Spleen (tissue), 11 donors: ENCODE measurements around the gene PYROXD2. TPM values are rescaled to one million over a fixed set of nuclear protein-coding genes. Genes with fewer than 3 reads are reported as not detected.

Experiments used
- DNase-seq: peaks from one replicate; pipeline ENCODE4 v3.0.0-alpha.2; 2020
- H3K27ac ChIP-seq, 8 donors: fragments of 200-600 bp; sonication (generic) in 7 of 8; 1 replicate in 4 of 8; 2 replicates in 4 of 8; pipeline versions ENCODE4 v1.5.0 to v1.8.0; 2016 to 2021; ENCODE audit warnings: inconsistent platforms in 4 of 8, mild to moderate bottlenecking in 4 of 8, moderate library complexity in 1 of 8
- H3K27me3 ChIP-seq, 7 donors: fragments of 200-600 bp; sonication (generic) in 6 of 7; replicated peaks in 1 of 7; 1 replicate in 4 of 7; 2 replicates in 3 of 7; pipeline versions ENCODE4 v1.5.0 to v1.8.0; 2016 to 2021; ENCODE audit warnings: inconsistent platforms in 3 of 7, mild to moderate bottlenecking in 1 of 7
- H3K36me3 ChIP-seq, 6 donors: fragments of 200-600 bp; sonication (generic) in 5 of 6; 1 replicate in 4 of 6; 2 replicates in 2 of 6; pipeline versions ENCODE4 v1.5.0 to v1.8.0; 2016 to 2021; ENCODE audit warnings: inconsistent platforms in 2 of 6
- H3K4me1 ChIP-seq, 6 donors: fragments of 200-600 bp; sonication (generic) in 5 of 6; 1 replicate in 3 of 6; 2 replicates in 3 of 6; pipeline versions ENCODE4 v1.5.0 to v1.8.0; 2016 to 2021; ENCODE audit warnings: inconsistent platforms in 3 of 6
- H3K4me3 ChIP-seq, 8 donors: fragments of 200-600 bp; sonication (generic) in 7 of 8; 1 replicate in 4 of 8; 2 replicates in 4 of 8; pipeline versions ENCODE4 v1.5.0 to v1.8.0; 2016 to 2021; ENCODE audit warnings: inconsistent platforms in 4 of 8, mild to moderate bottlenecking in 4 of 8, moderate library complexity in 2 of 8
- H3K9me3 ChIP-seq, 8 donors: fragments of 200-600 bp; sonication (generic) in 7 of 8; 1 replicate in 4 of 8; 2 replicates in 4 of 8; pipeline versions ENCODE4 v1.5.0 to v1.8.0; 2016 to 2021; ENCODE audit warnings: inconsistent platforms in 4 of 8
- POLR2A ChIP-seq, 3 donors: fragments of 450-650 bp; IDR thresholded peaks; one replicate each; pipeline ENCODE4 v1.5.1; 2017; ENCODE audit warnings: antibody characterized with exemption in 3 of 3, mild to moderate bottlenecking in 1 of 3
- POLR2AphosphoS5 ChIP-seq, 3 donors: sonication (generic); formaldehyde crosslinking; IDR thresholded peaks; one replicate each; pipeline ENCODE4 v1.5.1; 2017; ENCODE audit warnings: antibody characterized with exemption in 3 of 3
- WGBS, 5 donors: extraction: QIAGEN DNeasy Blood & Tissue Kit in 3 of 5; methylation state at CpG; one replicate each; pipeline versions ENCODE4 v1.1.5 to v1.1.7; 2013 to 2018; 5-methylcytosine and 5-hydroxymethylcytosine counted together
- intact Hi-C: fragments of 100-400 bp; cut with DNase I; formaldehyde crosslinking; loops from one replicate; pipeline ENCODE4 v1.15.0; 2023; ENCODE audit warnings: low total_unique reads
- polyA plus RNA-seq, 3 donors: library from polyadenylated mRNA; stranded (reverse); fragments of 200-250 nt; gene quantifications; one replicate each; pipeline ENCODE4 v1.2.1, GENCODE V29; 2013
- total RNA-seq, 7 donors: library from RNA; depleted of rRNA in 3 of 7; stranded (reverse); fragments of >200 nt in 3 of 7; fragmentation: NEBNext Ultra II Directional in 4 of 7; extraction: Animal tissue kit (Norgen Biotek cat#: 25700) in 4 of 7; gene quantifications; one replicate each; pipeline versions ENCODE4 v1.1.0 to v1.2.1, GENCODE V29; 2016 to 2021
- TF ChIP-seq, protein P1 (sequence below), 11 experiments: fragments of 200-600 bp in 7 of 11; fragments of 450-650 bp in 4 of 11; sonication (generic) in 4 of 11; IDR thresholded peaks in 8 of 11; conservative IDR thresholded peaks in 3 of 11; 1 replicate in 7 of 11; 2 replicates in 4 of 11; pipeline versions ENCODE4 v1.4.0 to v1.8.0; 2016 to 2021; ENCODE audit warnings: antibody characterized with exemption in 11 of 11, inconsistent platforms in 4 of 11, mild to moderate bottlenecking in 1 of 11
- donor health status: healthy with polysubstance abuse.
- donor health status: DM: no; HTN: no; CAD: no; lungs with moderate emphysema.
- donor health status: DM: no; HTN: no; CAD: no.
- donor health status: Bipolar disorder and iron deficiency.
- donor health status: healthy.
- donor health status: DM: no; HTN: no; CAD: no.
- donor health status: DM: yes; HTN: yes; CAD: no.

PYROXD2 gene
- total and polyA plus RNA-seq, 10 donors = 4.7 to 26.0 (median 11.6) TPM

DNA sequence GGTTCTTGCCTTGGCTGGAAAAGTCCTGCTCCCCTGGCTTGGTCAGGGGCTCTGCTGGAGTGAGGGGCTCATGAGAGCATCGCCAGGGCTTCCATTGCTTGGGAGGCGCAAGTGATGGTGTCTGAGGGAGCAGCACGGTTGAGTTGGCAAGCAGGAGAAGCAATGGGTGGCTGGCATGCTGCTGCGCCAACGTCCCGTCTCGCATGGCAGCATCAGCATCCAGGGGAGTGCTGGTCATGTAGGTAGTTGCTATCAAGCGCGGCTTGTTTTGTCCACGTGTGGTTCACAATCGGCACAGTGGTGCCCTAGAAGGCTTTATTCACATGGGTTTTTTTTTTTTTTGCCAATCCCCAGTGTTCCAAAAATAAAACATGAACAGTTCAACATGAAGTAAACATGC, 3.8 kb downstream of the PYROXD2 start:
- 86 to 96% (median 91%) methylated on average over 11 of the region's 11 CpGs for WGBS, 5 donors
- no peak for DNase-seq
- peaks cover 0 to 12% (median 0%) of the 10 kb centered on the region in 6 donors for H3K36me3 ChIP-seq
- no peaks in the 10 kb centered on the region for H3K9me3 ChIP-seq
- H3K27ac ChIP-seq = no peak overlapping the region
- intact Hi-C loops = no loop called here
- H3K4me3 ChIP-seq = no peak overlapping the region
- H3K4me1 ChIP-seq = peaks cover 9 to 36% (median 19%) of the 10 kb centered on the region in 6 donors
- no peaks in the 10 kb centered on the region for H3K27me3 ChIP-seq
- TF ChIP-seq POLR2A (IDR thresholded peaks at IDR 0.05) = no peak
- no peak for TF ChIP-seq POLR2AphosphoS5 (IDR thresholded peaks at IDR 0.05)
- TF ChIP-seq, protein P1, sequence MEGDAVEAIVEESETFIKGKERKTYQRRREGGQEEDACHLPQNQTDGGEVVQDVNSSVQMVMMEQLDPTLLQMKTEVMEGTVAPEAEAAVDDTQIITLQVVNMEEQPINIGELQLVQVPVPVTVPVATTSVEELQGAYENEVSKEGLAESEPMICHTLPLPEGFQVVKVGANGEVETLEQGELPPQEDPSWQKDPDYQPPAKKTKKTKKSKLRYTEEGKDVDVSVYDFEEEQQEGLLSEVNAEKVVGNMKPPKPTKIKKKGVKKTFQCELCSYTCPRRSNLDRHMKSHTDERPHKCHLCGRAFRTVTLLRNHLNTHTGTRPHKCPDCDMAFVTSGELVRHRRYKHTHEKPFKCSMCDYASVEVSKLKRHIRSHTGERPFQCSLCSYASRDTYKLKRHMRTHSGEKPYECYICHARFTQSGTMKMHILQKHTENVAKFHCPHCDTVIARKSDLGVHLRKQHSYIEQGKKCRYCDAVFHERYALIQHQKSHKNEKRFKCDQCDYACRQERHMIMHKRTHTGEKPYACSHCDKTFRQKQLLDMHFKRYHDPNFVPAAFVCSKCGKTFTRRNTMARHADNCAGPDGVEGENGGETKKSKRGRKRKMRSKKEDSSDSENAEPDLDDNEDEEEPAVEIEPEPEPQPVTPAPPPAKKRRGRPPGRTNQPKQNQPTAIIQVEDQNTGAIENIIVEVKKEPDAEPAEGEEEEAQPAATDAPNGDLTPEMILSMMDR (IDR thresholded peaks at IDR 0.05 in 8 of 11, conservative IDR thresholded peaks at IDR 0.05 in 3 of 11) = no peak

DNA sequence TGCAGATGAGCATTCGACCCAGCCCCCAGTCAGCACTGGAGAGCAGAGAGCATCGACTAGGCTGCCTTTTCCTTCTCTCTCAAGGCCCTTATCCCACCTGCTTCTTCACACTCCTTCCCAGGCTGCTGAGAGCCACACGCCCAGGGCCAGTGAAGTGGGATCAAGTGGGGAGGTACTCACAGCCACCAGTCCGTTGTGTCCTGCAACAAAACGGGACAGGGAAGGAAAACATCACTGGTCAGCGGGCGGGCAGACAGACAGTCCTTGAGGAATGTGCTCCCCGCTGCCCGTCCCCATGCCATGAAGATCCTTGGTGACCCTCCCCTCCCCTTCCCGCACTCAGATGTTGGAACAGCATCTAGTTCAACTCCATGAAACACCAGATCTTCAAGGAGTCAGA, 4.2 kb downstream of the PYROXD2 start:
- no peak for DNase-seq
- Histone ChIP-seq H3K9me3 (no peaks in the 10 kb centered on the region), H3K4me3 (no peak overlapping the region), H3K36me3 (peaks cover 0 to 8% (median 0%) of the 10 kb centered on the region in 6 donors), H3K4me1 (peaks cover 7 to 32% (median 18%) of the 10 kb centered on the region in 6 donors), H3K27ac (no peak overlapping the region), H3K27me3 (no peaks in the 10 kb centered on the region)
- TF ChIP-seq, protein P1 (IDR thresholded peaks at IDR 0.05 in 8 of 11, conservative IDR thresholded peaks at IDR 0.05 in 3 of 11) = no peak
- no peak for TF ChIP-seq POLR2AphosphoS5 (IDR thresholded peaks at IDR 0.05)
- no peak for TF ChIP-seq POLR2A (IDR thresholded peaks at IDR 0.05)
- WGBS, 5 donors = 83 to 91% (median 86%) methylated on average over 10 of the region's 10 CpGs
- intact Hi-C loops = no loop called here

GRCh38 chr10:98410135-98410743, 4.7 kb downstream of the PYROXD2 start:
- DNase-seq = no peak
- Histone ChIP-seq H3K27me3 (no peaks in the 10 kb centered on the region), H3K27ac (no peak overlapping the region), H3K4me1 (peaks cover 2 to 26% (median 14%) of the 10 kb centered on the region in 6 donors), H3K4me3 (no peak overlapping the region), H3K9me3 (no peaks in the 10 kb centered on the region), H3K36me3 (peaks cover 0 to 3% (median 0%) of the 10 kb centered on the region in 6 donors)
- WGBS, 5 donors = 69 to 96% (median 92%) methylated on average over 4 of the region's 4 CpGs
- intact Hi-C loops = no loop called here
- TF ChIP-seq POLR2AphosphoS5 (IDR thresholded peaks at IDR 0.05) (no peak), POLR2A (IDR thresholded peaks at IDR 0.05) (no peak)
- TF ChIP-seq, protein P1 (IDR thresholded peaks at IDR 0.05 in 8 of 11, conservative IDR thresholded peaks at IDR 0.05 in 3 of 11) = no peak

- Histone ChIP-seq H3K36me3 (no peaks in the 10 kb centered on the region), H3K4me1 (peaks cover 0 to 12% (median 0%) of the 10 kb centered on the region in 6 donors), H3K9me3 (no peaks in the 10 kb centered on the region), H3K27me3 (no peaks in the 10 kb centered on the region), H3K27ac (no peak overlapping the region), H3K4me3 (no peak overlapping the region)
- intact Hi-C loops = no loop called here
- 82 to 92% (median 91%) methylated on average over 4 of the region's 4 CpGs for WGBS, 5 donors
- no peak for DNase-seq
- TF ChIP-seq POLR2A (IDR thresholded peaks at IDR 0.05) (no peak), POLR2AphosphoS5 (IDR thresholded peaks at IDR 0.05) (no peak)
- TF ChIP-seq, protein P1 (IDR thresholded peaks at IDR 0.05 in 8 of 11, conservative IDR thresholded peaks at IDR 0.05 in 3 of 11) = no peak
Measured at GRCh38 chr10:98408799-98409198, 6.2 kb downstream of the PYROXD2 start.
